Measurements from ENCODE around the gene KCNMA1.

GRCh38 chr10:77062381-77062780, 575.2 kb downstream of the KCNMA1 start:
- TF ChIP-seq CTCF (IDR thresholded peaks at IDR 0.05 in 2 of 3, conservative IDR thresholded peaks at IDR 0.05 in 1 of 3; ENCODE audit: control insufficient read depth in 2 of 3, extremely low read depth in 1 of 3, insufficient read depth in 1 of 3, low read depth in 3 of 3, low read length in 3 of 3): no peak
- no peak for TF ChIP-seq MEF2A (IDR thresholded peaks at IDR 0.05; ENCODE audit: insufficient read depth, low read depth, low read length)
- TF ChIP-seq SMARCA5 (IDR thresholded peaks at IDR 0.05): no peak
- no peak for TF ChIP-seq PKNOX1 (IDR thresholded peaks at IDR 0.05)
- no peak for TF ChIP-seq POLR2A (IDR thresholded peaks at IDR 0.05; ENCODE audit: low read depth, low read length)
- TF ChIP-seq EGR1 (IDR thresholded peaks at IDR 0.05; ENCODE audit: borderline replicate concordance in 1 of 2, low read depth in 2 of 2, low read length in 2 of 2): no peak
- TF ChIP-seq JUND (IDR thresholded peaks at IDR 0.05; ENCODE audit: low read depth, low read length): no peak
- no peak for TF ChIP-seq SPI1 (IDR thresholded peaks at IDR 0.05; ENCODE audit: borderline replicate concordance, insufficient read depth, low read depth, low read length)
- no peak for TF ChIP-seq EZH2 (IDR thresholded peaks at IDR 0.05; ENCODE audit: borderline replicate concordance, control insufficient read depth, low read depth, low read length)
- TF ChIP-seq POLR2AphosphoS5 (IDR thresholded peaks at IDR 0.05; ENCODE audit: low read length): no peak
